Spleen (tissue), 11 donors: ENCODE measurements around the gene MFSD12. TPM values are rescaled to one million over a fixed set of nuclear protein-coding genes. Genes with fewer than 3 reads are reported as not detected.

ENCODE experiments used
- DNase-seq: peaks from one replicate; pipeline ENCODE4 v3.0.0-alpha.2; 2020
- H3K27ac ChIP-seq, 8 donors: fragments of 200-600 bp; sonication (generic) in 7 of 8; 1 replicate in 4 of 8; 2 replicates in 4 of 8; pipeline versions ENCODE4 v1.5.0 to v1.8.0; 2016 to 2021; ENCODE audit warnings: inconsistent platforms in 4 of 8, mild to moderate bottlenecking in 4 of 8, moderate library complexity in 1 of 8
- H3K27me3 ChIP-seq, 7 donors: fragments of 200-600 bp; sonication (generic) in 6 of 7; replicated peaks in 1 of 7; 1 replicate in 4 of 7; 2 replicates in 3 of 7; pipeline versions ENCODE4 v1.5.0 to v1.8.0; 2016 to 2021; ENCODE audit warnings: inconsistent platforms in 3 of 7, mild to moderate bottlenecking in 1 of 7
- H3K36me3 ChIP-seq, 6 donors: fragments of 200-600 bp; sonication (generic) in 5 of 6; 1 replicate in 4 of 6; 2 replicates in 2 of 6; pipeline versions ENCODE4 v1.5.0 to v1.8.0; 2016 to 2021; ENCODE audit warnings: inconsistent platforms in 2 of 6
- H3K4me1 ChIP-seq, 6 donors: fragments of 200-600 bp; sonication (generic) in 5 of 6; 1 replicate in 3 of 6; 2 replicates in 3 of 6; pipeline versions ENCODE4 v1.5.0 to v1.8.0; 2016 to 2021; ENCODE audit warnings: inconsistent platforms in 3 of 6
- H3K4me3 ChIP-seq, 8 donors: fragments of 200-600 bp; sonication (generic) in 7 of 8; 1 replicate in 4 of 8; 2 replicates in 4 of 8; pipeline versions ENCODE4 v1.5.0 to v1.8.0; 2016 to 2021; ENCODE audit warnings: inconsistent platforms in 4 of 8, mild to moderate bottlenecking in 4 of 8, moderate library complexity in 2 of 8
- H3K9me3 ChIP-seq, 8 donors: fragments of 200-600 bp; sonication (generic) in 7 of 8; 1 replicate in 4 of 8; 2 replicates in 4 of 8; pipeline versions ENCODE4 v1.5.0 to v1.8.0; 2016 to 2021; ENCODE audit warnings: inconsistent platforms in 4 of 8
- POLR2A ChIP-seq, 3 donors: fragments of 450-650 bp; IDR thresholded peaks; one replicate each; pipeline ENCODE4 v1.5.1; 2017; ENCODE audit warnings: antibody characterized with exemption in 3 of 3, mild to moderate bottlenecking in 1 of 3
- POLR2AphosphoS5 ChIP-seq, 3 donors: sonication (generic); formaldehyde crosslinking; IDR thresholded peaks; one replicate each; pipeline ENCODE4 v1.5.1; 2017; ENCODE audit warnings: antibody characterized with exemption in 3 of 3
- WGBS, 5 donors: extraction: QIAGEN DNeasy Blood & Tissue Kit in 3 of 5; methylation state at CpG; one replicate each; pipeline versions ENCODE4 v1.1.5 to v1.1.7; 2013 to 2018; 5-methylcytosine and 5-hydroxymethylcytosine counted together
- intact Hi-C: fragments of 100-400 bp; cut with DNase I; formaldehyde crosslinking; loops from one replicate; pipeline ENCODE4 v1.15.0; 2023; ENCODE audit warnings: low total_unique reads
- polyA plus RNA-seq, 3 donors: library from polyadenylated mRNA; stranded (reverse); fragments of 200-250 nt; gene quantifications; one replicate each; pipeline ENCODE4 v1.2.1, GENCODE V29; 2013
- small RNA-seq, 4 donors: library from RNA; depleted of rRNA; stranded (forward); fragments of <200 nt; gene quantifications; one replicate each; pipeline ENCODE3, GENCODE V24; 2016
- total RNA-seq, 7 donors: library from RNA; depleted of rRNA in 3 of 7; stranded (reverse); fragments of >200 nt in 3 of 7; fragmentation: NEBNext Ultra II Directional in 4 of 7; extraction: Animal tissue kit (Norgen Biotek cat#: 25700) in 4 of 7; gene quantifications; one replicate each; pipeline versions ENCODE4 v1.1.0 to v1.2.1, GENCODE V29; 2016 to 2021
- TF ChIP-seq, protein P1 (sequence below), 11 experiments: fragments of 200-600 bp in 7 of 11; fragments of 450-650 bp in 4 of 11; sonication (generic) in 4 of 11; IDR thresholded peaks in 8 of 11; conservative IDR thresholded peaks in 3 of 11; 1 replicate in 7 of 11; 2 replicates in 4 of 11; pipeline versions ENCODE4 v1.4.0 to v1.8.0; 2016 to 2021; ENCODE audit warnings: antibody characterized with exemption in 11 of 11, inconsistent platforms in 4 of 11, mild to moderate bottlenecking in 1 of 11
- donor health status: healthy with polysubstance abuse.
- donor health status: DM: no; HTN: no; CAD: no; lungs with moderate emphysema.
- donor health status: DM: no; HTN: no; CAD: no.
- donor health status: Bipolar disorder and iron deficiency.
- donor health status: healthy.
- donor health status: DM: no; HTN: no; CAD: no.
- donor health status: DM: yes; HTN: yes; CAD: no.

The MFSD12 gene
- total and polyA plus RNA-seq, 10 donors = 31.0 to 131 (median 85.1) TPM

DNA sequence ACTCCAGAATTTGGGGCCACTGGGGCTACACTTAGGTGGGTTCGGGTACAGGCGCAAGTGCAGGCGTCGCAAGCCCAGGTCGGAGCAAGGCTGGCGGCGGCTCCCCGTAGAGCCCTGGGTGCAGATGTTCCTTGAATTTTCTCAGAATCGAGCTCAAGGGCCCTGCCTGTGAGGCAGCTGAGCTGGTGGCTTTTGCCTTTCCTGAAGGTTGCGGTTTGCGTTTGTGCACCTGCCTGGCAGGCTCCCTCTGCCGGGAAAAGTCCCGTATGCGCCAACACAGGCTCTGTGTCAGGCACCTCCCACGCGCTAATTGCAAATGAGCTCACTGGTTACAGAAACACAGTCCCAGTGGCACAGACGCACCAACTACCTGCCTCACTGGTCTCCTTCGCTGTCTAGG lies 62.8 kb downstream of the MFSD12 start:
- intact Hi-C loops = no loop called here
- Histone ChIP-seq H3K27ac (no peak overlapping the region), H3K36me3 (peaks cover 0 to 79% (median 59%) of the 10 kb centered on the region in 6 donors), H3K27me3 (no peaks in the 10 kb centered on the region), H3K9me3 (no peaks in the 10 kb centered on the region), H3K4me1 (peaks cover 5 to 24% (median 6%) of the 10 kb centered on the region in 6 donors), H3K4me3 (no peak overlapping the region)
- no peak for DNase-seq
- TF ChIP-seq POLR2AphosphoS5 (IDR thresholded peaks at IDR 0.05) = no peak
- no peak for TF ChIP-seq POLR2A (IDR thresholded peaks at IDR 0.05)
- TF ChIP-seq, protein P1, sequence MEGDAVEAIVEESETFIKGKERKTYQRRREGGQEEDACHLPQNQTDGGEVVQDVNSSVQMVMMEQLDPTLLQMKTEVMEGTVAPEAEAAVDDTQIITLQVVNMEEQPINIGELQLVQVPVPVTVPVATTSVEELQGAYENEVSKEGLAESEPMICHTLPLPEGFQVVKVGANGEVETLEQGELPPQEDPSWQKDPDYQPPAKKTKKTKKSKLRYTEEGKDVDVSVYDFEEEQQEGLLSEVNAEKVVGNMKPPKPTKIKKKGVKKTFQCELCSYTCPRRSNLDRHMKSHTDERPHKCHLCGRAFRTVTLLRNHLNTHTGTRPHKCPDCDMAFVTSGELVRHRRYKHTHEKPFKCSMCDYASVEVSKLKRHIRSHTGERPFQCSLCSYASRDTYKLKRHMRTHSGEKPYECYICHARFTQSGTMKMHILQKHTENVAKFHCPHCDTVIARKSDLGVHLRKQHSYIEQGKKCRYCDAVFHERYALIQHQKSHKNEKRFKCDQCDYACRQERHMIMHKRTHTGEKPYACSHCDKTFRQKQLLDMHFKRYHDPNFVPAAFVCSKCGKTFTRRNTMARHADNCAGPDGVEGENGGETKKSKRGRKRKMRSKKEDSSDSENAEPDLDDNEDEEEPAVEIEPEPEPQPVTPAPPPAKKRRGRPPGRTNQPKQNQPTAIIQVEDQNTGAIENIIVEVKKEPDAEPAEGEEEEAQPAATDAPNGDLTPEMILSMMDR (IDR thresholded peaks at IDR 0.05 in 8 of 11, conservative IDR thresholded peaks at IDR 0.05 in 3 of 11) = no peak
- WGBS, 5 donors = 83 to 95% (median 93%) methylated on average over 15 to 18 of the region's 18 CpGs

Small RNA genes lying within 50 kb of the gene (small RNA-seq; reads per million reads assigned to genes)
- gene AC005786.1 = 0 reads per million in 4 donors
- 0 to 0.08 (median 0) reads per million in 4 donors for gene RF00212

Other genes with a start within 250 kb of the MFSD12 start
- gene NFIC, start 191.0 kb downstream of the MFSD12 start, total RNA-seq = 100 to 1,000 TPM in 2 of 7 donors, 10 to 100 TPM in 5; 65.4 to 125 (median 77.1) TPM
- gene NFIC, start 191.0 kb downstream of the MFSD12 start, polyA plus RNA-seq = 10 to 100 TPM in 1 of 3 donors, 1 to 10 TPM in 2; 4.1 to 23.4 (median 4.2) TPM
- gene SMIM24, start 77.1 kb downstream of the MFSD12 start, total RNA-seq = 1 to 10 TPM in 4 of 7 donors, not detected in 3; 1.2 to 3.0 (median 2.0) TPM
- 1 to 10 TPM in 1 of 3 donors, under 1 TPM in 2; 0.63 to 1.7 (median 0.80) TPM for gene SMIM24, start 77.1 kb downstream of the MFSD12 start, polyA plus RNA-seq
- gene SMIM44, start 74.1 kb downstream of the MFSD12 start, total RNA-seq = not detected
- not detected for gene SMIM44, start 74.1 kb downstream of the MFSD12 start, polyA plus RNA-seq
- gene DOHH, start 56.9 kb downstream of the MFSD12 start, total RNA-seq = 10 to 100 TPM in 4 of 7 donors, 1 to 10 TPM in 3; 6.9 to 13.7 (median 11.2) TPM
- gene DOHH, start 56.9 kb downstream of the MFSD12 start, polyA plus RNA-seq = 10 to 100 TPM in 2 of 3 donors, 1 to 10 TPM in 1; 6.6 to 16.8 (median 10.1) TPM
- 10 to 100 TPM; 26.4 to 53.6 (median 47.3) TPM for gene FZR1, start 51.3 kb downstream of the MFSD12 start, total RNA-seq
- 10 to 100 TPM in 2 of 3 donors, 1 to 10 TPM in 1; 9.8 to 26.1 (median 11.2) TPM for gene FZR1, start 51.3 kb downstream of the MFSD12 start, polyA plus RNA-seq
- 1 to 10 TPM in 6 of 7 donors, not detected in 1; 2.7 to 7.4 (median 4.8) TPM for gene TEKTIP1, start 18.4 kb downstream of the MFSD12 start, total RNA-seq
- 1 to 10 TPM; 1.2 to 1.5 (median 1.2) TPM for gene TEKTIP1, start 18.4 kb downstream of the MFSD12 start, polyA plus RNA-seq
- 10 to 100 TPM; 49.4 to 74.1 (median 62.8) TPM for gene HMG20B, start 15.4 kb upstream of the MFSD12 start, total RNA-seq
- gene HMG20B, start 15.4 kb upstream of the MFSD12 start, polyA plus RNA-seq = 10 to 100 TPM; 52.4 to 82.2 (median 71.4) TPM
- gene GIPC3, start 27.9 kb upstream of the MFSD12 start, total RNA-seq = 1 to 10 TPM; 3.4 to 9.2 (median 5.4) TPM
- 1 to 10 TPM in 1 of 3 donors, under 1 TPM in 2; 0.80 to 2.3 (median 0.96) TPM for gene GIPC3, start 27.9 kb upstream of the MFSD12 start, polyA plus RNA-seq
- gene TBXA2R, start 49.3 kb upstream of the MFSD12 start, total RNA-seq = 10 to 100 TPM in 5 of 7 donors, 1 to 10 TPM in 2; 8.7 to 16.1 (median 11.6) TPM
- gene TBXA2R, start 49.3 kb upstream of the MFSD12 start, polyA plus RNA-seq = 1 to 10 TPM; 2.1 to 4.4 (median 3.8) TPM
- gene CACTIN, start 69.2 kb upstream of the MFSD12 start, total RNA-seq = 10 to 100 TPM; 18.9 to 27.1 (median 25.7) TPM
- 10 to 100 TPM; 10.8 to 21.1 (median 12.0) TPM for gene CACTIN, start 69.2 kb upstream of the MFSD12 start, polyA plus RNA-seq
- 10 to 100 TPM; 30.2 to 41.9 (median 38.8) TPM for gene PIP5K1C, start 142.9 kb upstream of the MFSD12 start, total RNA-seq
- 10 to 100 TPM in 1 of 3 donors, 1 to 10 TPM in 2; 6.2 to 21.4 (median 7.6) TPM for gene PIP5K1C, start 142.9 kb upstream of the MFSD12 start, polyA plus RNA-seq
- gene TJP3, start 150.8 kb upstream of the MFSD12 start, total RNA-seq = 1 to 10 TPM in 6 of 7 donors, under 1 TPM in 1; 0.75 to 9.0 (median 2.5) TPM
- gene TJP3, start 150.8 kb upstream of the MFSD12 start, polyA plus RNA-seq = 1 to 10 TPM in 2 of 3 donors, under 1 TPM in 1; 0.39 to 1.1 (median 1.1) TPM
- gene APBA3, start 204.1 kb upstream of the MFSD12 start, total RNA-seq = 10 to 100 TPM; 28.8 to 37.1 (median 34.3) TPM
- 10 to 100 TPM; 17.1 to 30.8 (median 17.5) TPM for gene APBA3, start 204.1 kb upstream of the MFSD12 start, polyA plus RNA-seq
- gene MRPL54, start 205.1 kb upstream of the MFSD12 start, total RNA-seq = 10 to 100 TPM; 38.7 to 66.2 (median 48.2) TPM
- gene MRPL54, start 205.1 kb upstream of the MFSD12 start, polyA plus RNA-seq = 100 to 1,000 TPM; 128 to 157 (median 140) TPM
- gene RAX2, start 214.6 kb upstream of the MFSD12 start, total RNA-seq = not detected
- gene RAX2, start 214.6 kb upstream of the MFSD12 start, polyA plus RNA-seq = not detected
- 10 to 100 TPM in 6 of 7 donors, 1 to 10 TPM in 1; 8.1 to 22.6 (median 15.2) TPM for gene MATK, start 228.8 kb upstream of the MFSD12 start, total RNA-seq
- gene MATK, start 228.8 kb upstream of the MFSD12 start, polyA plus RNA-seq = 10 to 100 TPM; 16.2 to 19.1 (median 18.7) TPM